Measurements from ENCODE around the gene POU2F3.
A peak's percentile ranks its signal among the peaks of the same experiment; 100 is the strongest.

The POU2F3 gene

GRCh38 chr11:120226242-120226641 lies 13.7 kb upstream of the POU2F3 start:
- DNase-seq (ENCODE audit: low spot score): no peak

GRCh38 chr11:120226714-120227113 lies 13.2 kb upstream of the POU2F3 start:
- no peak for DNase-seq (ENCODE audit: low spot score)

GRCh38 chr11:120227228-120227852 lies 12.6 kb upstream of the POU2F3 start:
- DNase-seq (ENCODE audit: low spot score): no peak

GRCh38 chr11:120228794-120229384 lies 11.1 kb upstream of the POU2F3 start:
- no peak for DNase-seq (ENCODE audit: low spot score)

- peak; percentile 33 for DNase-seq (ENCODE audit: low spot score)
Measured at GRCh38 chr11:120229451-120230424, 10.2 kb upstream of the POU2F3 start.

- no peak for DNase-seq (ENCODE audit: low spot score)
Measured at GRCh38 chr11:120230433-120231071, 9.4 kb upstream of the POU2F3 start.

- no peak for DNase-seq (ENCODE audit: low spot score)
Measured at GRCh38 chr11:120231963-120232362, 8.0 kb upstream of the POU2F3 start.

- DNase-seq (ENCODE audit: low spot score): peak; percentile 37
Measured at GRCh38 chr11:120233207-120233803, 6.6 kb upstream of the POU2F3 start.

- peak; percentile 77 for DNase-seq (ENCODE audit: low spot score)
Measured at GRCh38 chr11:120235024-120235628, 4.8 kb upstream of the POU2F3 start.

GRCh38 chr11:120236169-120237107 lies 3.5 kb upstream of the POU2F3 start:
- peak; percentile 86 for DNase-seq (ENCODE audit: low spot score)

- no peak for DNase-seq (ENCODE audit: low spot score)
Measured at GRCh38 chr11:120238968-120239620, 846 bp upstream of the POU2F3 start.

- DNase-seq (ENCODE audit: low spot score): no peak
Measured at GRCh38 chr11:120240866-120241265, 926 bp downstream of the POU2F3 start.

GRCh38 chr11:120241277-120241676 lies 1.3 kb downstream of the POU2F3 start:
- DNase-seq (ENCODE audit: low spot score): no peak

GRCh38 chr11:120243221-120243620 lies 3.3 kb downstream of the POU2F3 start:
- no peak for DNase-seq (ENCODE audit: low spot score)

GRCh38 chr11:120244476-120245365 lies 4.8 kb downstream of the POU2F3 start:
- DNase-seq (ENCODE audit: low spot score): peak; percentile 66

GRCh38 chr11:120245434-120245833 lies 5.5 kb downstream of the POU2F3 start:
- no peak for DNase-seq (ENCODE audit: low spot score)

- peak; percentile 85 for DNase-seq (ENCODE audit: low spot score)
Measured at GRCh38 chr11:120248551-120249278, 8.8 kb downstream of the POU2F3 start.
